Glomerular visceral epithelial cell (primary cell): ENCODE measurements around the gene PTPN5.

Experiments
- DNase-seq: peaks from one replicate; pipeline ENCODE4 v3.0.0-alpha.2; 2016; ENCODE audit errors: extremely low spot score

PTPN5 gene

DNA sequence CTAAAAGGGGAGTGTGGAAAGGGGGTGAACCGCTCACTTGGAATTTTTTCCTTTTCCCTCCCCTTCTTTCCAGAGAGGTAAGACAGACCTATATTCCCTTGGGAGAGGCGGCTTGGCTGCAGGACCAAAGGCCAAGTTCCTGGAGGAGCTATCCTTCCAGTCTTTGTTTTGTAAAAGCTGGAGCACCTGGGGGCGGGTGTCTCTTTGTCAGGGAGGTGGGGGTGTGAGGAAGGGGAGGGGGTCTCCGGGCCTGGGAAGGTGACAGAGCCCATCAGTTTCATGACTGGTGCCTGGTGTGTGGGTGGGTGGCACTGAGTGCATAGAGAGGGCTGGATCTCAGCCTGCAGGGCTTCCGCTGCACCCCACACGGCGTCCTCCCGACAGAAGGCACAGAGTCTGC is 18.5 kb downstream of the PTPN5 start:
- no peak for DNase-seq

DNA sequence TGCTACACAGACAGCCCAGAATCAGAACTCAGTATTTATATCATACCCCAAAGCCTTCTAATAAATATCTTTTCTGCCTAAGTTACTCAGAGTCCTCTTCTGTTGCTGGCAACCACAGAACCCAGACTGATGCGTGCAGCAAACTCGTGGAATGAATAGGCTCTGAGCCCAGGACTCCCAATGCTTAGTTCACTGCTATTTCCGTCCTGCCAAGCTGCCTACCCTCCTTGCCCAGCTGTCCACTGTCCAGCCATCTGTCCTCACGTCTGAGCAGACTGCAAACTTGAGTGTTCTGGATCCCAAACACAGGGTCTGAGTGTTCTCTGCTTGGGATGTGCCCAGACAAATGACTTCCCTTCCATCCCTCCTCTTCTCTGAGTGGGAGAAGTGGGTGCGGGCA is 19.4 kb downstream of the PTPN5 start:
- DNase-seq = no peak

DNA sequence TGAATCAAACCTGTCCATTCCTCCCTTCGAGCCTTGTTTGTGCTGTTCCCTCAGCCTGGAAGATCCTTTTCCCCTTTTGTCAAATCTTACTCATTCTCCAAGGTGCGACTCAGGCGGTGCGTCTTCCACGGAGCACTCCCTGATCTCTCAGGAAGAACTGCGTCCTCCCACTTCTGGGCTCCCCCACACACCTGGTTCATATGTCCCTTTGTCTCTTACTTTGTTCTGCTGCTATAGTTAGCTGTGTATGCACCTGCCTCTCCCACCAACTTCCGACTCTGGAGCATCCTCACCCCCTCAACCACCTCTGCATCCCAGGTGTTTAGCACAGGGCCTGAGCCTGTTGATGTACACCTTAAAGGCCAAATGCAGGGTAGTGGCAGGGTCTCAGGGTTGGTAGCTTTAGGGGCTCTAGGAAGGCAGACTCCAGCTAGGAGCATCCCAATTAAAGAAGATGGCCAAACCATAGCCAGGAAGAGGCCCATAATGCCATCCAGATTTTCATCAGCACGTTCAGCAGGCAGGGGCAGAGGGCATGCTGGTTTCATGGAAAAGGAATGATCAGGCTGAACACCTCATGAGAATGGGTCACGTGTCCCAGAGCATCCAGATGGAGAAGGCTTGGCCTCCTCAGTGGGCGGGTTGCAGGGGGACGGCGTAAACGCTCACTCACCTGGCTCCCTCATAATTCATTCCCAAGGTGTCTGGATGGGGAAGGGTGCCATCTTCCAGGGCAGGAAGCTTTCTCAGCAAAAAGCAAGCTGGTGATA is 20.1 kb downstream of the PTPN5 start:
- no peak for DNase-seq

DNA sequence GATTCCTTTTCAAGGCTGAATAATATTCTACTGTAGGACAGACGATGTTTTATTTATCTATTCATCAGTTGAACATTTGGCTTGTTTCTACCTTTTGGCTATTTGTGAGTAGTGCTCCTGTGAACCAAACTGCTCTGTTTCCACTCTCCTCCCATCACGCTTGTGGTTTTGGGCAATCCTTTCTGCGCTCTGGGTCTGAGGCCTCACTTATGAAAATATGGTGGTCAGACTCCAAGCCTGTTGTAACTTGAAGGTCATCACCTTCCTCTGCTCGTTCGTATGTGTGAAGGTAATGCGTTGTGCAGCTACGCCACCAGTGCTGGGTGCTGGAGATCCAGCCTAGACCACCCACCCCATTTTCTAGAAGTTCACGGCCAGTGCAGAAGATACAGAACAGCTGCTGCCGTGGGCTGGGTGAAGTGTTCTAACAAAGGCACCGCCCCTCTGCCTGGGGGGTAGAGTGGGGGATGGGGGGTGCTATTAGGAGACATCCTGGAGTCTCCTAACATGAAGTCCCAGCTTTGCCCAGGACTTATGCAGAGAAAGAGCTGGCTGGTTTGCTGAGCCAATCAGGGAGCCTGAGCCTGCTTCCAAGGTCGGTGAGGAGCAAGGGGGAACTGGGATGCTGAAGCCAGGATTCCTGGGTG is 21.0 kb downstream of the PTPN5 start:
- no peak for DNase-seq

DNA sequence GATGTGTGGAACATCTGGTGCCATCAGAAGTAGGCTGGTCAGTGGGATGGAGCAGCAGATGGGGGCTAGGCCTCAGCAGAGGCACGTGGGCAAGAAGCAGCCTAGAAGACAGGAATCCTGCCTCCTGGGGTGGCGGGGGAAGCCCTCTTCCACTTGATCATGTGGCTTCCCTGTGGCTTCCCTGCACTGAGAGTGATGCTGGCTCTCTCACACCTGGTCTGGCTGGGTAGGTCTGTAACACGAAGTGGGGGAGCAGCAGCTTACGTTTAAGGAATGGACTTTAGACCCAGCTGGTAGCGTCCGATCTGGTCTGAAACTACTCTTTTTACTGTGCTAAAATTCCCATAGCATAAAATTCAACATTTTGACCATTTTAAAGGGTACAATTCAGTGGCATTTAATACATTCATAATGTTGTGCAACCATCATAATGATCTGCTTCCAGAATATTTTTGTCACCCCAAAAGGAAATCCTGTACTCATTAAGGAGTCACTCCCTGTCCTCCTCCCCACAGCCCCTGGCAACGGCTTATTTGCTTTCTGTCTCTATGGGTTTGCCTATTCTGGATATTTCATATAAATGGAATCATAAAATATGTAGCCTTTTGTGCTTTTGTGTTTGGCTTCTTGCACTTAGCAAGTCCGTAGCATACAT is 21.7 kb downstream of the PTPN5 start:
- peak; percentile 4 for DNase-seq

DNA sequence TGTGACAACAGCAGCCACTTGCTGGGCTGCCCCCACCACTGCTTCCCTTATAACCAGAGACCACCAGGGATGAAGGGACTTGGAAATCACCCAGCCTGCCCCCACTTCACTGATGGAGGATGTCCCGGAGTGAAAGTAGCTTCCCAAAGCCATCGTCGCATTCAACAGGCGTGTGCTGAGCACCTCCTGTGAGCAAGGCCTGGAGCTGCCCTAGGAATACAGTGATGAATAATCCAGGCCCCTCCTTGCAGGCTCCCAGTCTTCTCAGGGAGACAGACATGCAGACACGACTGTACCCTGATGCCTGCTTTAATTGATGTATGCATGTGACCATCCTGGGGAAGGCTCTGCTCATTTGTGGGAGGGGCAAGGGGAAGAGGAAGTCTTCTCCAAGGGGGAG is 22.6 kb downstream of the PTPN5 start:
- DNase-seq = no peak

DNA sequence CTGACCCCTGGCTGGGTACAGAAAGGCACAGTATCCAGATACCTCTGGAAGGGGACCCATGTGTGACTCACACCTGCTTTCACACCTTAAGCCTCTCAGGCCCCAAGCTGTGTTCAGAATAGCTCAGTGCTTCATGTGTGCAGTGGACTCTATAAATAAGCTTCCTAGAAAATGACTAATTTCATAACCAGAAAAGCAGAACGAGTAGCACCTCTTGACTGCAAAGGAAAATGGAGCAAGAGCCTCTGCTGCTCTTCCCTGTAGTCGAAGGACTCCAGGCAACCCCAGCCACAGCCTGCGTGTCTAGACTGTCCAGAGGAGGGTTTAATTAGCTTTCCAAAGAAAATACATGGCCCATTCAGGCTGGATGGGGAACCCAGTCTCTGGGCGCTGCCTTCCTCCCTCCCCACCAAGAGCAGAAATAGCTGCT is 23.1 kb downstream of the PTPN5 start:
- no peak for DNase-seq

DNA sequence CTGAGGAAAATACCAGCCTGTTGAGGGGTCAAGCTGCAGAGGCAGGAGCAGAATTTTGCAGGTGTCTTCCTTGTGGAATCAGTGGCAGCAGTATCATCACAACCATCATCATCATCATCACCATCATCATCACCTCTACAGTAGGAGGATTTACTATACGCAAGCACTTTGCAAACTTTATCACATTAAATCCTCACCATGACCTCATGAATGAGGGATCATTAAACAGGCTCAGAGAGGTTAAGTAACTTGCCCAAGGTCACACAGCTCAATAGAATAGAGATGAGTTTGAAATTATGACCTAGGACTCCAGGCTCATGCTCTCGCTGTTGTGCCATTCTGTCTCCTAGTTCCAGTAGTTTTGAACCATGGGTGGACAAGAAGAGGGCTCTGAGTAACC is 25.6 kb downstream of the PTPN5 start:
- DNase-seq = no peak

DNA sequence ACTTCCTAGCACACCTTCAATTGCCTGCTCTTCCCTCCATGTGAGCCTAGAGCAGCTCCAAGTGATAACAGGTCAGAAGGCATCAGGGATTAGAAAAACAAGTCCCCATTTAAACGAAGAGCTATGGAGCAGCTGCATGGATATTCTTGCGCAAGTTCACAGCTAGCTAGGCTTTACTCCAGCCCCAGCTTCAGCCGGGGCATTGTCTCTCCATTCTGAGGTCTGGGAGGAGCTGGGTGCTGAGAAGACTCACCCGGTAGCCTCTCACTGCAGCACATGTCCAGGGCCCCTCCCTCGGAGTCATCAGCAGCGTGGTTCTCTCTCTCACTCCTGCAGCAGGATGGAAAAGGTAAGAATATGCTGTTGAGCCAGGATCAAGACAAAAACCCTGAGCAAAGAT is 26.0 kb downstream of the PTPN5 start:
- DNase-seq = no peak

DNA sequence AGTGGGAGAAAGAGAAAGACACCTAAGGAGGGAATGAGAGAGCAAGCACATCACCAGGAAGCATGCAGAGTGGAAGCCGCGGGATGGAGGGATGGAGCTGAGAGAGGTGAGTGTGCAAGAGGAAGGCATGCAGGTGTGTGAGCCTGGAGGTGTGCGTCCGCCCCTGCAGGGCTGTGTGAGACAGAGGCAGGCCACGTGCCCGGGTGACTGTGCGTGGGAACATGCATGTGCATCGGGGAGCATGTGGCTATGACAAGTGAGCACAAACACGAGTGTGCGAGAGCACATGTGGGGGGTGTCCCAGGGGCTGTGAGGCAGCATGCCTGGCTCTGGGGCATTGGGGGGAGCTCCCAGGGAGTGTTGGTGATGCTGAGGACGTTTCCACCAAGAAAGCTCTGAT is 29.9 kb downstream of the PTPN5 start:
- DNase-seq = no peak

DNA sequence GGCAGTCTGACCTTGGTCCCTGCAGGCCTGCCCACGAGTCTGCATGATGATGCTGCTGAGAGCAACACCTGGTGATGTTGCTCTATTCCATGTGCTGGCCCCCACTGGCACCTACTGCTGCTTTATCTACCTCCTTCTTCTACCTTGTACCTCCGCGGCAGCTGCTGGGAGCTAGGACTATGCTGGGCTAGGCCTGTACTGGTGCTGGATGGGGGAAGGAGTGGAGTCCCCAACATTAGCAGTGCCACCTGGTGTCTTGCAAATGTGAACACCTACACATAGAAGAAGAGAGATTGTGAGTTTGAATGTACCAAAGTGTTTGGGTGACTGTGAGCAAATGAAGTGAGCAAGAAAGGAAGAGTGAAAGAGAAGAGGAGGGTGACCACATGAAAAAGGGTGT is 30.5 kb downstream of the PTPN5 start:
- no peak for DNase-seq

DNA sequence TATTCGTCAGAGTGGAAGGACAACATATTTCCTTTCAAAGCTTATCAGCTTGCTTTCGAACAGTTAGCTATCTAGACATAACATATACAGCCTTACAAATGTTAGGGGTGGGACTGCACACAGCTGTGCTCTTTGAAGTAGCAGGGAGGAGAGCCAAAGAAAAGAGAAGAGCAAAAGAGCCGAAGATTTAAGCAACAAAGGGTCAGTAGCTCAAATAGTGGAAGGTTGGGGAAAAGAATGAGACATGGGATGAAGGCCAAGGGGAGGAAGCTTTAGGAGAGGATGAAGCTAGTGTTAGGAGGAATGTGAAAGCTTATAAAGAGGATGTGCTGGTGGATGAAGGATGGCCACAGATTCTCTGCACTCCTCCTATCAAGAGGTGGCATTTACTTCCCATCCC is 33.8 kb downstream of the PTPN5 start:
- no peak for DNase-seq

DNA sequence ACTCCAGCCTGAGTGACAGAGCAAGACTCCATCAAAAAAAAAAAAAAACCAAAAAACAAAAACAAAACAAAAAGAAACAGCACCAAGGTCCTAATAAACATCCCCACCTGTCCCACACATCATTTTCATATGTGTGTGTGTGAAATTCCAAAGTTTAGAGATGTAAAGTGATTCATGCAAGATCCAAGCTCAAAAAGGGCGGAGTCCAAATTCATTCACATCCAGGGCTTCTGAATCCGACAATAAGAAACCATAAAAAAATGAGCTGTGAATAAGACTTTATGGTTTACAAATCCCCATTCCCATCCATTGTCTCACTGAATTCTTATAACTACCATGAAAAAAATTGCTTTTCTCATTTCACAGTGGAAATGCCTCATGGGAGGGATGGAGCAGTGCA is 34.7 kb downstream of the PTPN5 start:
- no peak for DNase-seq

DNA sequence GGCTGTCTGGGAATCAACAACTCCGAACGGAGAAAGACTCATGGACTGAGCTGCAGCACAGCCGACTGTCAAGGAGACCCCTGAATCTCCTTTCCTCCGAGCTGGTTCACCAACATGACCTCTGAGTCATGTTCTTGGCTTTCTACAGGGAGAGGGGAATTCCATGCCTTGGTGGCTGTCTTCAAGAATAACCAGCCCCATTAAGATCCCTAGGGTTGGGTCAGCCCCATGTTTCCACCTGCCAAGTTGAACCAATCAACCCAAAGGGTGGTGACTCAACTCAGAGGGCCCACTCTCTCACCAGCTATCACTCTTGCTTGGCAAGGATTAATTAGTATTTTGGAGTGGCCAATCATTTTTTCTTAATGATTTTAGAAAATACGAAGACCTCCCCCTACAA is 37.3 kb downstream of the PTPN5 start:
- DNase-seq = peak; percentile 20

DNA sequence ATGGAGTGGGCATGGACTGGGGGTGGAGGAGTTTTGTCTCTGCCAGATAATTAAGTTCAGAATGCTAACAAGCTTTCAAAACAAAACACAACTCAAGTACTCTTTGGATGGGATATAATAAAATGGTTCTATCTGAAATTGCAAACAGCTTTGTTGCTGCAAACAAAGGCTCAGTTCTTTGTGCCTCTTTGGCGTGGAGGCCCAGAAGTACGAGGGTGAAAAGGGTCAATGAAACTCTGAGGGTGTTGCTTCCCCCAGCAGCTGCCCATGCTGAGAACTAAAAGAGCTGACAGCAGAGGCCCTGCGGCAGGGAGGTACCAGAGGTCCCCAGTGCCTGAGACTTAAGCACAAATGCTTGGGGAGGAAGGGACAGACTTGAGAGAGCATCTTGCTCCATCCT is 39.1 kb downstream of the PTPN5 start:
- DNase-seq = no peak

DNA sequence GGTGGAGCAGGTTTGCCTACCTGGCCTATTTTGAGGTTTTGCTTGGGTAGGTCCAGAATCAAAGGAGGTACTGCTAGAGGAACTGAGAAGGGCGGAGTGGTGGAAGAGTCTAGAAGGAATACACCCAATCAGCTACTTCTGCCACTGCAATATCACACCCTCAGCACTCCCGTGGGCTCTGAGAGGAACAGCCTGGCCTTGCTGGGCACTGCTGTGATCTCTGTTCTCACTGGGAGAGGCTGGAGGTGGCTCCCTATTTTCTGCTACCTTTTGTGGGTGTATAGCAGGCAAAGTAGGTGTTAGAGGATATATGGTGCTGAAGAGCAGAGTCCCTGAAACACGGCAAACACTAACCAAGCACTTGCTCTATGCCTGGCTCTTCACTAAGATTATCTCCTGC is 40.7 kb downstream of the PTPN5 start:
- no peak for DNase-seq

DNA sequence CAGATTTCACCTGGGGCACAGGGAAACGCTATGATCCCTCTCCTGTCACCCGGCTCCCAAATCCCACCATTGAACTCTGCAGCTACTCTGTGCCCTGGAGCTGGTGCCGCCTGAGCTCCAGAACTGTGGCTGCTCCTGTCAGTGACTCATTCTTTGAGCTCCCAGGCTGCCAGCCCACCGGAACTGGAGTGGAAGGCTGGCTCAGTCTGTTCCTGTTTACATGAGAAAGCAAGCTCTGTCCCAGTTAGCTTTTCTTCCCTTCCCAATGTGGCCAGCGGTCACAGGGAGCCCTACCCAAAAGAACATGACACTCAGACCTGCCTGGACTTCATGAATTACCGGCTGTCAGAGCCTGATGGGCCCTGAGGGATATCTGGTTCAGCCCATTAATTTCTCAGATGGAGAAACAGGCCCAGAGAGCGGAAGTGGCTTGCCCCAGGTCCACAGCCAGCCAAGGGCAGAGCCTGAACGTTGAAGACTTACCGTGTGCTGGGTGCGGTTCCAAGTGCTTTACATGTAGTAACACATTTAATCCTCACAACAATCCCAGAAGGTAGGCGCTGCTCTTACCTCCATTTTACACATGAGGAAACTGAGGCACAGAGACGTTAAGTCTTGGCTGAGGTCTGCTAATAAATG is 41.8 kb downstream of the PTPN5 start:
- peak; percentile 67 for DNase-seq

DNA sequence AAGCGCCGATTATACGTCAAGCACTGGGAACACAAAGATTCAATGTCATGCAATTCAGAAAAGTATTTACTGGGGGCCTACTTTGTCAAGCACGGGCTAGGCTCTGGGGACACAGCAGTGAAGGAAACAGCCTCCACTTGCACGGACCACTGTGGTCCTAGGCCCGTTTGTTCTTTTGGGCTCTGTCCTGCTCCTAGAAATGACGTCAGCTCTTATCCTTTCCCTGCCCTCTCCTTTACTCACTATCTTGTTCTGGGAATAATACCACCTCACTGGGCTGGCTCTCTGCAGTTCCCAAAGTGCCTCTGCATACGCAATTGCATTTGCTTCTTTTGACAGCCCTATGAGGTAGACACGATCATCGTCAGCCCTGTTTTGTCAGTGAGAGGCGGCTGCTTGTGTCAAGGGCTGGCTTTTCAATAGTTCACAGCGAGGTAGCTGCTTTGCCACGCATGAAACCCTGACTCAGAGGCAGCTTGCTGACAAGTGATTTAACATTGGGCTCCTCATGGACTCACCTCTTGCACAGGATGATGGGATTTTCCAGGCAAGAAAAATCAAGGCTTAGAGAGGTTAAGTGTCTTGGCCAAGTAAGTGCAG is 42.7 kb downstream of the PTPN5 start:
- DNase-seq = peak; percentile 12

DNA sequence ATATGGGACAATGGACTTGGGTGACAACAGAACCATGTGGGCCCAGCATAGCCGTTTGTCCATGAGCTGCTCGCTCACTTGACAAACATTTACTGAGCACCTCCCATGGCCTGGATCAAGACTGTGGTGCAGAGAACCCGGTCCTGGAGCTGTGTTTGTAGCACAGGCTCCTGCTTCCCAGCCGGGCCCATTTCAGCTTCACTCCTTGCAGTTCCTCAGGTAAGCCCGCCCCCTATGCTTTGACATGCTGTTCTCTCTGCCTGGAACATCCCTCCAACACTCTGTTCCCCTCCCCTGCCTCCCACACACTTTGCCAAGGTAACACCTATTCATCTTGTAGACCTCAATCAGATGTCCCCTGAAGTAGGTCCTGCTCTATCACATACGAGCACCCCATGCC is 46.3 kb downstream of the PTPN5 start:
- no peak for DNase-seq

DNA sequence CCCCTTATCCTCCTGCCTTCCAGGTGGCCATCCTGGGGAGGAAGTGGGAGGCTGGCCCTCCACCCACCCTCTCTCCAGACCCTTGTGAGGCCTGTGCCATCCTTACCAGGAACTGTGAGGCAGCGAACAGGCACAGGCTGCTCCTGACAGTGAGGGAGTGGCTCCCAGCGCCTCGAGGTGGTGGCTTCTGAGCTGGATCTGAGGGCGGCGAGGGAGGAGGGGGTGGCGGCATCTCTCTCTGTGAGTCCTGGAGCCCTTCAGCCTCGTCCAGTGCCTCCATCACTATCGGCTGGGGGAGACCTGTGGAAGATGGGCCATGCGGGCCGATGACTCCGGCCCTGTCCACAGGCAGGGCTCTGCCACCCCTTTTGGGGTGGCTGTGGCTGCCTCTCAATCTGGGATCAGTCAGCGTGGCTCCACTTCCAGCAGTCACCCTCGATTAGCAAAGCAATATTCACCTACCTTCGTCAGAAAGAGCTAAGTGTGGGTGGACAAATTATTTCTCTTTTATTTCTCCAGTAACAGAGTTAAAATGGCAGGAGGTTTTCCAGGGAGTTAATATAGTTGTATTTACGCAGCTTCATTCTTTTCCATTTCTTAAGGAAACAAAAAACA is 47.6 kb downstream of the PTPN5 start:
- DNase-seq = no peak

DNA sequence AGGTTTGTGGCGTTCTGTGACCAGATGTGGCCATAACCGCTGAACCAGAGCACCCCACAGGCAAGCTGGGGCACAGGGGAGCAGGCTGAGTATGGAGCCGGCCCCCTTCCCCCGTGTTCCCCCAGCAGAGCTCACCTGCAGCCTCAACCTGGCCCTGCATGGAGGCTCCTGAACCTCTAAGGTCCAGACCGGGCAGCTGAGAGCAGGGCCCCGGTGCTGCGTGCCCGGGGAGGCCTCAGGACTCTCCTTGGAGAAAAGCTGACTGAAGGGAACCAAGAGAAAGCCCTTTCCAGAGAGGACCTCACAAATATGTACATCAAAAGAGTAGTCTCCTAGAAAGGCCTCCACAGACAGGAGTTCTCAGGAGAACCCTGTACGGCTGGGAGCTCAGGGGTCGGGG is 48.2 kb downstream of the PTPN5 start:
- DNase-seq = no peak

DNA sequence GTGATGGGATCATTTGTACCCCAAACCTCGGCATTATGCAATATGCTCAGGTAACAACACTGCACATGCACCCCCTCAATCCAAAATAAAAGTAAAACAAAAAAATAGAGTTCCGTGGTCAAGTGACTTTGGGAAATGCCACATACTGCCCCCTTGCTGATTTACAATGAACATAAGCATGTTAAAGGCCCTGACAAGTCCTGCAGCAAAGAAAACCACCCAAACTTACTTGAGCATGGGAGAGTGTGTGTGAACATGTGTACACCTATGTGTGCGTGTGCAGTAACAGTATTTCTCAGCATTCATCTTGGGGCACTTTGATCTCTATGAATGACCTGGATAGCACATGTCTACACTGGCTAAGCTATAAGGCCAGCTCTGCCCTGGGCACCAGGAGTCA is 49.8 kb downstream of the PTPN5 start:
- DNase-seq = no peak
